SK-N-SH (cell line): ENCODE measurements around the gene PLG. TPM values are rescaled to one million over a fixed set of nuclear protein-coding genes. Genes with fewer than 3 reads are reported as not detected.

Source experiments
- CTCF ChIA-PET: fragments of 300-600, 350-600 bp; formaldehyde crosslinking; extraction: SDS; loops from one replicate; lab custom pipeline; 2021; lab: Yijun Ruan, JAX
- POLR2A ChIA-PET: fragments of 350-600 bp; sonication (Branson Sonifier 250); formaldehyde crosslinking; extraction: SDS; loops from one replicate; lab custom pipeline; 2020; ENCODE audit warnings: antibody characterized with exemption, inconsistent platforms; lab: Yijun Ruan, JAX
- DNase-seq: peaks from one replicate; pipeline ENCODE4 v3.0.0; 2012
- H2AFZ ChIP-seq: fragments of 200-600 bp; sonication (generic); 2 replicates; pipeline ENCODE4 v1.8.1; 2016; ENCODE audit warnings: antibody characterized with exemption, mild to moderate bottlenecking, low read depth
- H3F3A ChIP-seq: fragments of 200-600 bp; sonication (generic); replicated peaks from 2 replicates; pipeline ENCODE3; 2016; ENCODE audit warnings: antibody characterized with exemption, mild to moderate bottlenecking; ENCODE audit not compliant: insufficient read depth
- H3K27ac ChIP-seq, 2 experiments: fragments of 200-500 bp in 1 of 2; fragments of 200-600 bp in 1 of 2; sonication (Bioruptor generic) in 1 of 2; sonication (generic), shearing (Covaris generic) in 1 of 2; 2 replicates each; pipeline versions ENCODE4 v1.5.1 to v1.6.1; 2014 to 2016; ENCODE audit warnings: low read depth in 2 of 2, inconsistent platforms in 1 of 2, low read length in 1 of 2, mild to moderate bottlenecking in 1 of 2, mixed read lengths in 1 of 2
- H3K27me3 ChIP-seq: fragments of 200-600 bp; sonication (generic), shearing (Covaris generic); 2 replicates; pipeline ENCODE4 v1.6.1; 2016; ENCODE audit warnings: mixed run types; ENCODE audit not compliant: insufficient read depth
- H3K36me3 ChIP-seq, 2 experiments: fragments of 200-500 bp in 1 of 2; fragments of 200-600 bp in 1 of 2; sonication (Bioruptor generic) in 1 of 2; sonication (generic) in 1 of 2; replicated peaks in 1 of 2; 2 replicates each; pipeline versions ENCODE3 to v1.5.1; 2014 to 2016; ENCODE audit warnings: low read length in 1 of 2, mild to moderate bottlenecking in 1 of 2; ENCODE audit not compliant: insufficient read depth in 2 of 2, control insufficient read depth in 1 of 2
- H3K4me1 ChIP-seq, 2 experiments: fragments of 200-500 bp in 1 of 2; fragments of 200-600 bp in 1 of 2; sonication (Bioruptor generic) in 1 of 2; sonication (generic), shearing (Covaris generic) in 1 of 2; 2 replicates each; pipeline versions ENCODE4 v1.5.1 to v1.6.1; 2014 to 2016; ENCODE audit warnings: low read depth in 1 of 2, low read length in 1 of 2, mixed run types in 1 of 2; ENCODE audit not compliant: insufficient read depth in 2 of 2, control insufficient read depth in 1 of 2
- H3K4me2 ChIP-seq: fragments of 200-600 bp; sonication (generic), shearing (Covaris generic); 2 replicates; pipeline ENCODE4 v1.6.1; 2017; ENCODE audit warnings: mixed run types
- H3K4me3 ChIP-seq, 2 experiments: fragments of 200-500 bp in 1 of 2; fragments of 200-600 bp in 1 of 2; sonication (Bioruptor generic) in 1 of 2; sonication (generic), shearing (Covaris generic) in 1 of 2; 2 replicates each; pipeline versions ENCODE4 v1.5.1 to v1.8.1; 2014 to 2016; ENCODE audit warnings: low read depth in 2 of 2, inconsistent platforms in 1 of 2, low read length in 1 of 2, mild to moderate bottlenecking in 1 of 2, mixed read lengths in 1 of 2, moderate library complexity in 1 of 2
- H3K79me2 ChIP-seq: fragments of 200-600 bp; sonication (generic); 2 replicates; pipeline ENCODE4 v1.8.1; 2017; ENCODE audit warnings: mild to moderate bottlenecking; ENCODE audit not compliant: insufficient read depth
- H3K9ac ChIP-seq: fragments of 200-600 bp; sonication (generic); 2 replicates; pipeline ENCODE4 v1.6.1; 2017; ENCODE audit warnings: mixed run types
- H3K9me2 ChIP-seq: fragments of 200-600 bp; sonication (generic); 2 replicates; pipeline ENCODE4 v1.6.1; 2017; ENCODE audit warnings: mixed run types
- H3K9me3 ChIP-seq: fragments of 200-600 bp; sonication (generic); 2 replicates; pipeline ENCODE4 v1.6.1; 2017; ENCODE audit warnings: mixed run types, mild to moderate bottlenecking, moderate library complexity
- H4K20me1 ChIP-seq: fragments of 200-600 bp; sonication (generic); 2 replicates; pipeline ENCODE4 v1.6.1; 2017; ENCODE audit warnings: mild to moderate bottlenecking, mixed run types; ENCODE audit not compliant: insufficient read depth
- CHD2 ChIP-seq: fragments of 150-350 bp; IDR thresholded peaks from 2 replicates; pipeline ENCODE4 v1.6.1; 2018; ENCODE audit warnings: low read length; ENCODE audit not compliant: partially characterized antibody
- CTCF ChIP-seq: fragments of 200-600 bp; sonication (generic); IDR thresholded peaks from 2 replicates; pipeline ENCODE4 v1.6.1; 2017; ENCODE audit warnings: antibody characterized with exemption, mild to moderate bottlenecking, moderate library complexity
- EP300 ChIP-seq, 2 experiments: IDR thresholded peaks; 2 replicates each; pipeline versions ENCODE4 v1.4.0 to v1.6.1; 2012; ENCODE audit warnings: borderline replicate concordance in 1 of 2, low read depth in 1 of 2, low read length in 1 of 2
- FOXJ3 ChIP-seq: sonication (generic); formaldehyde crosslinking; IDR thresholded peaks from 2 replicates; pipeline ENCODE4 v1.5.1; 2020; ENCODE audit warnings: mild to moderate bottlenecking, missing genetic modification reagents
- IRF3 ChIP-seq: fragments of 150-350 bp; IDR thresholded peaks from 2 replicates; pipeline ENCODE4 v1.6.1; 2016; ENCODE audit warnings: mild to moderate bottlenecking, low read depth, low read length
- MEF2A ChIP-seq: IDR thresholded peaks from 2 replicates; pipeline ENCODE4 v1.4.0; 2012; ENCODE audit warnings: low read depth, borderline replicate concordance
- POLR2AphosphoS5 ChIP-seq: IDR thresholded peaks from 2 replicates; pipeline ENCODE4 v1.6.1; 2012; ENCODE audit warnings: low read depth, low read length
- RCOR1 ChIP-seq: fragments of 150-350 bp; IDR thresholded peaks from 2 replicates; pipeline ENCODE4 v1.6.1; 2017; ENCODE audit warnings: antibody characterized with exemption, low read length
- SIN3A ChIP-seq: IDR thresholded peaks from 2 replicates; pipeline ENCODE4 v1.6.1; 2012; ENCODE audit warnings: low read depth, mild to moderate bottlenecking, low read length, moderate library complexity, borderline replicate concordance
- TCF12 ChIP-seq: IDR thresholded peaks from 2 replicates; pipeline ENCODE4 v1.4.0; 2012
- TEAD4 ChIP-seq: IDR thresholded peaks from 2 replicates; pipeline ENCODE4 v1.4.0; 2012; ENCODE audit warnings: mild to moderate bottlenecking, borderline replicate concordance; ENCODE audit not compliant: insufficient read depth
- USF1 ChIP-seq: IDR thresholded peaks from 2 replicates; pipeline ENCODE4 v1.4.0; 2012; ENCODE audit warnings: low read depth, borderline replicate concordance
- ZBTB33 ChIP-seq: IDR thresholded peaks from 2 replicates; pipeline ENCODE4 v1.4.0; 2012; ENCODE audit warnings: low read depth, borderline replicate concordance
- WGBS: methylation state at CpG from one replicate; pipeline ENCODE4 v1.1.6; 2017; ENCODE audit warnings: low lambda C conversion rate; 5-methylcytosine and 5-hydroxymethylcytosine counted together
- polyA plus RNA-seq, 3 experiments: library from polyadenylated mRNA; depleted of rRNA; stranded (reverse); fragments of >200 nt; gene quantifications; 2 replicates each; pipeline ENCODE4 v1.2.3, GENCODE V29; 2012
- TF ChIP-seq, protein P1 (sequence below): IDR thresholded peaks from 2 replicates; pipeline ENCODE4 v1.6.1; 2012; ENCODE audit warnings: mild to moderate bottlenecking, low read depth, low read length, moderate library complexity
- TF ChIP-seq, protein P2 (sequence below): IDR thresholded peaks from 2 replicates; pipeline ENCODE4 v1.4.0; 2012; ENCODE audit warnings: low read depth

Gene PLG
- polyA plus RNA-seq, 1 of the 3 experiments (the other 2 are of a cell fraction): not detected

- TF ChIP-seq IRF3 (no peak), EP300 (IDR thresholded peaks at IDR 0.05; ENCODE audit: borderline replicate concordance in 1 of 2, low read depth in 1 of 2, low read length in 1 of 2) (no peak), CHD2 (no peak), CTCF (peak; percentile 81), FOXJ3 (CRISPR knock-in tag) (no peak), POLR2AphosphoS5 (no peak), RCOR1 (no peak)
- TF ChIP-seq, protein P1, sequence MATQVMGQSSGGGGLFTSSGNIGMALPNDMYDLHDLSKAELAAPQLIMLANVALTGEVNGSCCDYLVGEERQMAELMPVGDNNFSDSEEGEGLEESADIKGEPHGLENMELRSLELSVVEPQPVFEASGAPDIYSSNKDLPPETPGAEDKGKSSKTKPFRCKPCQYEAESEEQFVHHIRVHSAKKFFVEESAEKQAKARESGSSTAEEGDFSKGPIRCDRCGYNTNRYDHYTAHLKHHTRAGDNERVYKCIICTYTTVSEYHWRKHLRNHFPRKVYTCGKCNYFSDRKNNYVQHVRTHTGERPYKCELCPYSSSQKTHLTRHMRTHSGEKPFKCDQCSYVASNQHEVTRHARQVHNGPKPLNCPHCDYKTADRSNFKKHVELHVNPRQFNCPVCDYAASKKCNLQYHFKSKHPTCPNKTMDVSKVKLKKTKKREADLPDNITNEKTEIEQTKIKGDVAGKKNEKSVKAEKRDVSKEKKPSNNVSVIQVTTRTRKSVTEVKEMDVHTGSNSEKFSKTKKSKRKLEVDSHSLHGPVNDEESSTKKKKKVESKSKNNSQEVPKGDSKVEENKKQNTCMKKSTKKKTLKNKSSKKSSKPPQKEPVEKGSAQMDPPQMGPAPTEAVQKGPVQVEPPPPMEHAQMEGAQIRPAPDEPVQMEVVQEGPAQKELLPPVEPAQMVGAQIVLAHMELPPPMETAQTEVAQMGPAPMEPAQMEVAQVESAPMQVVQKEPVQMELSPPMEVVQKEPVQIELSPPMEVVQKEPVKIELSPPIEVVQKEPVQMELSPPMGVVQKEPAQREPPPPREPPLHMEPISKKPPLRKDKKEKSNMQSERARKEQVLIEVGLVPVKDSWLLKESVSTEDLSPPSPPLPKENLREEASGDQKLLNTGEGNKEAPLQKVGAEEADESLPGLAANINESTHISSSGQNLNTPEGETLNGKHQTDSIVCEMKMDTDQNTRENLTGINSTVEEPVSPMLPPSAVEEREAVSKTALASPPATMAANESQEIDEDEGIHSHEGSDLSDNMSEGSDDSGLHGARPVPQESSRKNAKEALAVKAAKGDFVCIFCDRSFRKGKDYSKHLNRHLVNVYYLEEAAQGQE: no peak
- TF ChIP-seq, protein P2, sequence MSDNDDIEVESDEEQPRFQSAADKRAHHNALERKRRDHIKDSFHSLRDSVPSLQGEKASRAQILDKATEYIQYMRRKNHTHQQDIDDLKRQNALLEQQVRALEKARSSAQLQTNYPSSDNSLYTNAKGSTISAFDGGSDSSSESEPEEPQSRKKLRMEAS: peak; percentile 25; the same call in 1 of the 2 replicates
These were observed 65.1 kb downstream of the PLG start (continued) for GRCh38 chr6:160766989-160767646.

GRCh38 chr6:160767647-160768019 is 65.6 kb downstream of the PLG start:
- Histone ChIP-seq H3K27me3 (no peaks in the 10 kb centered on the region; the same call in 1 of the 2 replicates), H3K9me2 (no peaks in the 10 kb centered on the region), H3K4me3 (peak overlapping the region in 1 of 2 experiments; percentile 67; a peak in 2 of 4 replicates), H4K20me1 (no peaks in the 10 kb centered on the region), H3K79me2 (no peaks in the 10 kb centered on the region), H3K4me2 (peak overlapping the region; percentile 84), H3K9me3 (no peaks in the 10 kb centered on the region), H3K9ac (no peak overlapping the region), H3K4me1 (no peaks in the 10 kb centered on the region; a peak in 1 of 4 replicates), H3F3A (no peaks in the 10 kb centered on the region), H3K27ac (no peak overlapping the region), H2AFZ (peak overlapping the region; percentile 74; the same call in 1 of the 2 replicates), H3K36me3 (no peaks in the 10 kb centered on the region)
- CTCF ChIA-PET: interaction anchor here (0.6 to 3.0 kb wide), 14 partner anchors 9 to 676 kb away, joined by 3 to 28 read pairs (median 6); no protein-coding TSS in a partner anchor
- 26% methylated on average over 5 of the region's 5 CpGs for WGBS
- no peak for DNase-seq
- POLR2A ChIA-PET: no interaction called here
- TF ChIP-seq SIN3A (no peak), TCF12 (no peak), TEAD4 (no peak), MEF2A (no peak), USF1 (no peak), ZBTB33 (no peak)
- TF ChIP-seq, protein P1: no peak
